GM21737 (cell line): Measurements from ENCODE around the gene SLC5A10.

Experiments used
- ATAC-seq: cut with Tn5 transposase; IDR thresholded peaks from one replicate; pipeline ENCODE4 v1.9.1; 2021; ENCODE audit warnings: mild to moderate bottlenecking, moderate library complexity; ENCODE audit not compliant: unreplicated experiment

Gene SLC5A10

DNA sequence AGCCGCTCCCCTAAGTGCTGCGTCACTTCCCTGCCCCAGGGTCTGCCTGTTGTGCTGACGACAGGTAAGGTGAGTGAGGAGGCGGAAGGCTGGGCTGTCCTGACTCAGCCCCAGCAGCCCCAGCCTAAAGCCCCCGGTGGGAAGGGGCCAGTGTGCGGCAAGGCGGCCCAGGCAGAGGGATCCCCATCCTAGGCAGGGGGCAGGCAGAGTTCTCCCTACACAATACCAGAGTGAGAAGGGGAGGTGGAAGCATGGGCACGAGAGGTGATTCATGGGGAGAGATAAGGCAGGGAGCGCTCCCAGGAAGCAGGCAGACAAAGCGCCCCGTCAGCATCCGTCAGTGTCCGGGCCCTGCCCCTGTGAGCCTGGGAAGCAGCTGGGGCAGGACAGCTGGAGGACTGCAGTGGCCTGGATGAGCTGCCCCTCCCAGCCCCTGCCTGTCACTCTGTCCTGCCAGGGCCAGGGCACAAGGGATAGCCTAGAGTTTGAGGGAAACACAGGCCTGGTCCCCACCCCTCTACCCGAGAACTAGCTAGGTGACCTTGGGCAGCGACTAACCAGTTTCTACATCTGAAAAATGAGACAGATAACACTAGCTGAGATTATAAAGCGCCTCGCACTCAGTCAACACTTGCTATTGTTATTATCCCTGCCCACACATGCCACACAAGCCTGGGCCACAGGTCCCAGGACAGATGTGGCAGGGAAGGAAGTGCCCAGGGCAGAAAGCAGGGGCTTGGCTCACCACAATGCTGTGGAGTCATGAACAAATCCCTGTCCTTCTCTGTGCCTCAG is 48.8 kb downstream of the SLC5A10 start:
- no peak for ATAC-seq

DNA sequence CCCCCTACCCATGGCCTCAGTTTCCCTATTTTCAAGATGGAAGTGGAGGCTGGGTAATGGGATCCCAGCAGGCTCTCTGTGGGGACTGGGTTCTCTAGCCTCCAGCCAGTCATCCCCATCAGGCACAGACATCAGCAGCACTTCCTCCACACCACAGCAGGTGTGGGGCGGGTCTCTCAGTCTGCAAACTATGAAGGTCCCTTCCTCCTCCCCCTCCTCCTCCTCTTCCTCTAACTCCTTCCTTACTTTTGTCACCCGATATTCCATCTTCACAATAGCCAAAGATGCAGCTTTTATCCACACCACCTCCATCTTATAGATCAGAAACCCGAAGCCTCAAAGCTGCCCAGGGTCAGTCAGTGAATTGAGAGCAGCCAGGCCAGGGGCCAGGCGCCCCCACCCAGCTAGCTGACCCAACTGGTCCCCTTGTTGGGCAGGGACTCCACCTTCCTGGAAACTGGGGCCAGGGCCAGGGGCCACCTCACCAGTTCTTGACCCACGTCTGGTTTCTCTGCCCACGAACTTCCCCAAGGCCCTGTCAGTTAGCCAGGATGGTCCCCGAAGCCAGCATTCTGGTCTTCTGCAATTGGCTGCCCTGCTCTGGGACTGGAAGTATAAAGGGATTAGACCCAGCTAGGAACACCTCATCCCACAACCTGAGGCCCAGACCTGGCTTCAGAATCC is 50.1 kb downstream of the SLC5A10 start:
- no peak for ATAC-seq

DNA sequence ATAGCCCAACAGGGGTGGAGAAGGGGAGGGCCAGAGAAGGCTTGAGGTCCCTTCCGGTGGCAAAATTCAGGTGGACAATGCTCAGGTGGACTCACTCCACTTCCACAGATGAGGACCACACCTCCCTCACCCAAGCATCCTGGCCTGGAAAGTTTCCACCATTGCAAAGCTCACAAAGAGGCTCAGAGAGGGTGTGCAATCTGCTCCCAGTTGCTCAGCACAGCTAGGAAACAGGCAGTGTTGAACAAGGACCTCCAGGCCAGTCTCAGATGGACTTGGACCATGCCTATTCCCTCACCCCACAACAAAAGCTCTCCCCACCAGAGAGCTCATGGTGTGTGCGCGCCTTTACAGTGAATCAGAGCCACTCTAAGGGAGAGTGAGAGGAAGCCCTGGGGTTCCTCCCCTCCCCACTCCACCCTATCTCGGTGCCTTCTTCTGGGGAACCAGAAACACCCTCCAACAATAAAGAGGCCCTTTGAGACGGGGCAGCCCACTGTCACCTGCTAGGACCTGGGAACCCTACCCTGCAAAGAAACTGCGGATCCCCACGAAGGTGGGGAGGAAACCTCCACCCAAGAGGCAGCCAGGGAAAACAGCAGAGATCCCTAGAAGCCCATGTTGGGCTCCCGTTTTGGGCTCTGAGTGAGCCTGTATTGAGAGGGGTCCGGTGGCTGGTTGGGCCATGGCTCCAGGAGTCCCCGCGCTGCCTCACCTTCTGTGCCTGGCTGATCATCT is 51.0 kb downstream of the SLC5A10 start:
- ATAC-seq = no peak

DNA sequence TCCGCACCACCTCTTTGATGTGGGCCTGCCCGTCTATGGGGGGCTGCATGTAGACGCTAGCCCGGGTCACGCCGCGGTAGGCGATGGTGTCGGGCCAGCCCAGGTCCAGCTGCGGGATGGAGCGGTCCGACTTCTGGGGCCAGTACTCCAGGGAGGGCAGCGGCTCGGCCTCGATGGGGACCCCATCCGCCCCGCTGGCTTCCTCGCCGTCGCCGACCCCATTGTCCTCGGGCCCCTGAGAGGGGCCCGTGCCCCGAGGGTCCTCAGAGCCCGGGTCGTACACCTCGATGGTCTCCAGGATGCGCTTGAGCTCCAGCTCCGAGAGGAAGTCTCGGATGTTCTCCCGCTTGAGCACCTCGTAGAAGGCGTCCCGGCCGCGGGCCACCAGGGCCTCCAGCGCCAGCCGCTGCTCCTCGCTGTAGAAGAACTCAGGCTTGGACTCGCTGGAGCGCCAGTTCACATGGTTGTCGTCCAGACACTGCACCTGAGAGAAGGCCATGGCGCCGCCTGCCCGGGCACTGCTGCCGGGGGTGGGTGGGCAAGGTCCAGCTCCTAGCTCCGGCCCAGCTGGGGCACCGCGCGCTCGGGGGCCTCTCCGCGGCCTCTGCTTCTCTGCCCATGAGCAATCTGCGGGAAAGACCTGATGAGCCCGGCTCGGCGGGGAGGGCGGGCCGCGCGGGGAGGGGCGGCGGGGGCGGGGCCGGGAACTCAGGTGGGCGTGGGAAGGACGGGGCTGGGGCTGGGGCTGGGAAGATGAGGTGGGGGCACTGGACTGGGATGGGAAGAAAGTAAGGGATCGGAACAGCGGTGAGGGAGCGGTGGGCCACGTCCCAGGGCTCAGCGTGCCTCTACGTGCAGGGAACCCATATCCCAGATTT is 51.8 kb downstream of the SLC5A10 start:
- peak; percentile 23 for ATAC-seq

DNA sequence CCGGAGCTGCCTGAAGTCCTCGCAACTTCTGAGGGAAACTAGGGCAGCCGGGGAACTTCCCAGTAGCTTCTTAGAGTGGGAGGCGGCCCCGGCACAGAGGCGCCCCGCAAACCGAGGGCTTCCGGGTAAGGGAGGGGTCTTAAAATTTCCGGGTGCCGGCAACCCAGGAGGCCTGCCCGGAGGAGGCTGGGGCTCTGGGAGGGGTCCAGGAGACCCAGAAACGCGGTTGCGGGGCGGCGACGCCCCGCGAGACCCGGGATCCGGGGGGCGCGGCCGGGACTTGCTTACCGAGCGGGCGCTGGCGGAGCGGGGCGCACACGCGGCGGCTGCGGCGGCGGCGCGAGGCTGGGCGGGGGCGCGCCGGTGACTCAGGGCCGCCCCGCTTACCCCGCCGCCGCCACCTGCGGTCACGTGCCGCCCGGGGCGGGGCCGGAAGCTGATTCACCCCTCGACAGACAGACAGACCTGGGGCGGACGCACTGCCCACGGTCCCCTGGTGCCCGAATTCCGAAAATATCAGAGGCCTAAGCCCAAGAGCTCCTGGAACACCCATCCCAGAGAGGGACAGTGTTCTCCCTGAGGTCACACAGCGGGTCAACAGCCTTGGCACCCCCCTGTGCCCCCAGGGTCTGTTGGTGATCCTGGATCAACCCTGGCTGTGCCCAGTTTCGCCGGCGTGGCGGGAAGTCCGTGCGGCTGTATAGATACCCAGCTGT is 52.6 kb downstream of the SLC5A10 start, which contains the start of gene FAM83G:
FAM83G (minus strand) TSS at position 344 of the 716 bp plus-strand sequence. CDS start 723 bp downstream, outside the sequence.
- ATAC-seq = peak; percentile 76

DNA sequence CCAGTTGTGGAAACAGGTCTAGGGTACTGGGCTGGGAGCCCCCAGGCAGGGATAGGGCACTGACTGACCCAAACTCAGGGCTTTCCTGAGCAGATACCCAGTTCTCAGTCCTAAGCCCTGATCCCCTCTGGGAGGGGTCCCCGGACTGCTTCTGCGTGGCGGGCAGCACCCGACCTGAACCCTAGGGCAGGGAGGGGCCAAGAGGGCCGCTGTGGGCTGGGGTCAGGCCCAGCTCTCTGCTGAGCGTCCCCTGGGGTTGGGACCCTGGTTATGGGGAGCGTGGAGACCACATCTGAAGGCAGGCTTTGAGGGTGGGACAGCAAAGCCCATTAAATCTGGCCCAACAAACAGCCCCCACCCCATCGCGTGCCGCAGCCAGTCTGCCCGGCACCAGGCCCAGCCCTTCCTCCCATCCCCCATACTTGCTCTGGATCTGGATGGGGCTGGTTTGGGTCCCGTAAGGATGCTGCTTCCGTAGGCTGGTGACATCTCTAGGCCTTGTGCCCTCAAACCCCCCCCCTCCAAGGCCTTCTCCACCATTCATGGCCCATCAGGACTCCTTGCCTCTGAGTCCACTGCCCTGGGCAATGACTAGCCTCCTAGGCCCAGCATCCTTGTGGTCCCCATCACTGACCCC is 53.3 kb downstream of the SLC5A10 start:
- ATAC-seq = no peak

DNA sequence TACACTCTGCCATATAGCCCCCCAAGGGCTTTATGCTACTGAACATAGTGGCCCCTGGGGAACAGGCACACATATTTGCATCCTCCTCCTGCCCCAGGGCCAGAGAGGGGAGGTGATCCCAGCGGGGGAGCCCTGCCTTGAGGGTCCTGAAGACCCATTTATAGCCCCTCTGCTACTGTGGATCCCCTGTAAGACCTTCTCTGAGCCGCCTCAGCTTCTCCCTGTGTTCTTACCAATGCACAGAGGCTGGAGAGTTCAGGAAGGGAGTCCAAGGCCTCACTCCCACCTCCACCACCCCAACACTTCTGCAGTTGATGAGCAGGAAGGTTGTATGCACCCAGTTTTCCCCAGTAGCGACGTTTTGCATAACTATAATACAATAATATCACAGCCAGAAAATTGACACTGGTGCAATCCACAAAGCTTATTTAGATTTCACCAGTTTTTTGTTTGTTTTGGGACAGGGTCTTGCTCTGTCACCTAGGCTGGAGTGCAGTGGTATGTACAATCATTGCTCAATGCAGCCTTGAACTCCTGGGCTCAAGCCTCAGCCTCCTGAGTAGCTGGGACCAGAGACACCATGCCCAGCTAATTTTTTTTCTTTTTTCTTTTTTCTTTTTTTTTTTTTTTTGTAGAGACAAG is 53.9 kb downstream of the SLC5A10 start:
- no peak for ATAC-seq

DNA sequence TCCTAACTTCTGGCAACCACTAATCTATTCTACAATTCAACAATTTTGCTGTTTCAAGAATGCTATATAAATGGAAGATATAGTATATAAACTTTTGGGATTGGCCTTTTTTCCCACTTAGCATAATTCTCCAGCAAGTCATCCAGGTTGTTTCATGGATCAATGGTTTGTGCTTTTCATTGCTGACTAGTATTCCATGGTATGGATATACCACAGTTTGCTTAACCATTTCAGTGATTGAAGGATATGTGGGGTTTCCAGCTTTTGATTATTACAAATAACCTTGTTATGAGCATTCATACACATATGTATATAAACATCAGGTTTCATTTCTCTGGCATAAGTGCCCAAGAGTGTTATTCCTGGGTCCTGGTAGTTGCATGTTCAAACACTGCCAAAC is 54.7 kb downstream of the SLC5A10 start:
- no peak for ATAC-seq

DNA sequence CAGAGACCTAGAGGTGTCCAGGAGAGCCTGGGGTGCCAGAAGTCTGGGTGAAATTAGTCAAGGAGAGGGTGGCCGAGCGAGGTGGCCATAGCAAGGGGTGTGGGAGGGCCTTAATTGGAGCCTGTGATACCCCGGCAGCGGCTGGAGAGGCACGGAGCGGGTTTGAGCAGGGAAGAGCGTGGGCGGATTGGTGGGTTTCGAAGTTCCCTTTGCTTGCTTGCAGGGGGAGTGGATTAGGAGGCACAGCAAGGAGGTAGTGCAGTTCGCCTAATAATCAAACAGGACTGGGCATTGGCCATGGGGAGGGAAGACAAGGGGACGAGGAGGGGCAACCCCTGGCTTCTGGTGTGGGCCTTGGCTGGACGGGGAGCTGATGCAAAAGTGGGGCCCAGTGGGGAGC is 58.0 kb downstream of the SLC5A10 start:
- no peak for ATAC-seq

DNA sequence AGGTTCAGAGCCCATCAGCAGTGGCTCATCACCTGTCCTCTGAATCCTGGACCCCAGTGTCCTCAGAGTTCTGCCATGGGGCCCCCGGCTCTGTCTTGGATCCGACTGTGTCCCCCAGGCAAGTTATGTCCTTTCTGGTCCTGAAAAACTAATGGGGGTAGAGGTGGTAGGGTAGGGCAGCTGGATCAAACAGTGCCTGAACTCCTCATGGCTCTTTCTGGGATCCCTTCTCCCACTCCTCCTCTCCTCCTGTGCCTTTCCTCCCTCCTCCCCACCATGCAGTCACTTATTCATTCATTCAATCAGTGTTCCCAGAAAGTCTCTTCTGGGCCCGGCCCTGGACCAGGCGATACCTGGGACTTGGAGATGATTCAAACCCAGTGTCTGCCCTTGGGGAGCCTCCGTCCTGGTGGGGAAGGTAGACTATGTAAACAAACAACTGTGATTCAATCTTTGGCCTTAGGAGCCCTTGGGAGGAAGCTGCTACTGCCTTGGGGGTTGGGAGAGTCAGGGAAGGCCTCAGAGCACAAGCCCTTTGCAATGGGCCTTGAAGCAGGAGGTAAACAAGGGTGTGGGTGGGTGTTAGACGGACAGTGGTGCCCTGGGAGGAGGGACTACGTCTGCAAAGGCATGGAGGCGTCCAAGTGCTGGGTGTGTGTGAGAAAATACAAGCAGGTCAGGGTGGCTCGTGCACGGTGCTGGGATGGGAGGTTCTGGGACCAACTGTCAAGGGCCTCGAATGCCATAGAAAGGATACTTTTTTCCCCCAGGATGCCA is 59.0 kb downstream of the SLC5A10 start:
- ATAC-seq = no peak

DNA sequence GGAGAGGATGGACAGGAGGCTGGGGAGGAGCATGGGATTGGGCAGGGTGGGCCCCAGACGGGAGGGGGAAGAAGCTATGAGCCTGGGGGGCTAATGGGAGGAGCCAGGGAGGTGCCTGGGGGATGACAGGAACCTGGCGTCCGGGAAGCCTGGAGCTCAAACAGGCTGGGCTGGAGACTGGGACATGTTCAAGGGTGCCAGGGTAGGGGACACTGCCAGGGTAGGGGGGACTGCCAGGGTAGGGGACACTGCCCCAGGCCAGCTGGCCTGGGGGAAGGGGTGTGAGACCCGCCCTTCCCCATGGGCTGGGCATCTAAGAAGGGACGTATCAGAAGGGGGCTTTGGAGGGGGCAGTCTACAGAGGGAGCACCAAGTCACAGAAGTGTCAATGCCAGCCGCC is 59.6 kb downstream of the SLC5A10 start:
- ATAC-seq = no peak

DNA sequence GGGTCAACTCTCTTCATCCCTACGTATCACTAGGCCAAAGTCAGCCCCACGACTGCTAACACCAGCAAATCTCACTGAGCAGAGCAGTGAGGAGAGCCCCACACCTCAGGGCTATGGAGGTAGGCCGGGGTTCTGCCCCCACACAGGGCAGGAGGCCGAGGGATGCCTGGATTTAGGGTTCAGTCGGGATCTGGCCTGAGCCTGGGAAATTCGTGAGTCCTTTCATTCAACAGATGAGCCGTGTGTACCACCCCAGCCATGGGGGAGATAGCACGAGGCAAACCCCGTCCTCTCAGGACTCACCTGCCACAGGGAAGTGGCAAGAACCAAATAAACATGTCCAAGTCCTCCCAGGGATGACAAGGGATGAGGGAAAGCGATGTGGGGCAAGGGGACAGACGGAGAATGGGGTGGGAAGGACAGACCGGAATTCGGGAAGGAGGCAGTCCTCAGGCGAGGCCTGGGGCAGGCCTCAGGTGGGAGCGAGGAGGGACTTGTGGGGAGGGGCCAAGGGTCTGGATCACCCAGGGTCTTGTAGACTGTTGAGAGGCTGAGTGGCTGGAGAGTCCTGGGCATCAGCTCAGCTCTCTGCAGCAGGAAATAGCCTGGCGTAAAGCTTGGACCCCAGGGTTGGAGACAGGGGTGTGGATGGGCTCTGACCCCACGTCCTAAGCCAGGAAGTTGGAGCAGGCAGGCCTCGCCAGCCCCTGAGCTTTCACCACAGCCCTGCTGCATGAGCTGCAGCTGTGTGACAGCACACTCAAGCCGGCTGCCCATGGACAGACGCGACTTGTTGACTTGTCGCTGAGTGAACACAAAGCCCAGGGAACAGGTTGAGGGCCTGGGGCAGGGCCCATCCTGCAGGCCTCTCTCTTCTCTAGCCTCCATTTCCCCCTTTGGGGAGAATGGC is 60.5 kb downstream of the SLC5A10 start:
- no peak for ATAC-seq

DNA sequence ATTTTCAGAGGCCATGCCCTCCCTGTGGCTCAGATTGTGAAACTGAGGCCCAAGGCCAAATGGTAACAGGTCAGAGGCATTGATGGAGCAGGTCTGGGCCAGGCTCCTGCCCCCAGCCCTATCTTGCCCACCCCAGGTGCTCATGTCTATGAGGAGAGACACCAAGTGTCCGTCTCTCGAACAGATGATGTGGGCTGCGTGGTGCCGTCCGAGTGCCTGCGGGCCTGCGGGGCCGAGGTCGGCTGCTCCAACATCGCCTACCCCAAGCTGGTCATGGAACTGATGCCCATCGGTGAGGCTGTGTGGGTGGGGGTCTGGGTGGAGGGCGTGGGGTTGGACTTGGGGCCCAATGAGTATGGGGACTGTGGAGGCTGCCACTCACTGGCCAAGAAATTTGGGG is 61.3 kb downstream of the SLC5A10 start:
- ATAC-seq = no peak

DNA sequence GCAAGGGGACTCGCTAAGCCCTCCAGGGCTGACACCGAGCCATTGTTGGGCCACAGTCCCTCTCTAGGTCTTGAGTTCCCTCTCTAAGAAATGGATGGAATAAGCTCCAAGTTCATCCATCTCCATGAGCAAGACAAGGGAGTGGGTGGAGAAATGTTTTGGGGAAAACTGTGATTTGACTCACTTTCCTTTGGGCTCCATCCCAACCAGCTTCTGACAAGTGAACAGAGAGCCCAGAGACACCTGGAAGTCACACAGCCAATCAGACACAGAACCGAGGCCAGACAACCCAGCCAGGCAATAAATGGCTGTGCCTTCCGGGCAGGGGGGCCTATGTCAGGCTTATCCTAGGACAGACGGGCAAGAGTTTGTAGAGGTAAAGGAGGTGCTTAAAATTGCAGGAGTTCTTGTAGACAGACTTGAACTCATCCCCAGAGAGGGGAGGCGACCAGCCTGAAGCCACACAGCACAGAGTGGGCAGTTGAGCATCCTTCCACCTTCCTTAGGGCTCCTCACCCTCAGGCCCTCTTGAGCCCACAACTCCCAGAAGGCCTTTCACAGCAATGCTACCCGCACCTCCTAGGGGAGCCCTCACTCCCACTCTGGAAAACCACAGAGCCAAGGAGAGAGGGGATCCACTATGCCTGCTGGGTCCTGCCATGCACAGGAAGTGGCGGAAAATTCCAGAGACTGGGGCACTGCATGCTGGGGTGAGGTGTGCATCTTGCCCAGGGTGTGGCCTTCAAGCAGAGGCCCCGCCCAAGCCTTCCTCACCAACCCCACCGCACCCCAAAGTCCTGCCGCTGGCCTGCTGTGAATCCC is 62.1 kb downstream of the SLC5A10 start:
- ATAC-seq = no peak

DNA sequence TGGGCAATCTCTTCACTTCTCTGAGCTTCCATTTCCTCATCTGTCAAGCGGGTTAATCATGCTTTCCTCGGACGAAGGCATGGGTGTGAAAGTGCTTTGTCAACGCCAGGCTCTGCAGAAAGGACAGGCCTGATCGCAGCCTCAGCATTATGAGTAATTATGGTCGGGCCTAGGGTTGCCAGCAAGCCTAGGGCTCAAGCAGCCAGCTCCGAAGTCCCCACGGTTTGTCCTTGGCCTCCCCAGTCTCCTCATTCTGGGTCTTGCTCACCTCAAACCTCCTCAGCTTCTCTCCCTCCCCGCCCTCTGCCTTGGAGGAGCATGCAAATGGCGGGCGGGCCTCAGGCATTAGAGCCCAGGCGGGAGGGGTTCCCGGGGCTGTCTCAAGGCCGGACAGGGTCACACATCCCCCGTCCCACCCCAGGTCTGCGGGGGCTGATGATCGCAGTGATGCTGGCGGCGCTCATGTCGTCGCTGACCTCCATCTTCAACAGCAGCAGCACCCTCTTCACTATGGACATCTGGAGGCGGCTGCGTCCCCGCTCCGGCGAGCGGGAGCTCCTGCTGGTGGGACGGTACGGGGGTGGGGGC is 62.8 kb downstream of the SLC5A10 start:
- no peak for ATAC-seq

DNA sequence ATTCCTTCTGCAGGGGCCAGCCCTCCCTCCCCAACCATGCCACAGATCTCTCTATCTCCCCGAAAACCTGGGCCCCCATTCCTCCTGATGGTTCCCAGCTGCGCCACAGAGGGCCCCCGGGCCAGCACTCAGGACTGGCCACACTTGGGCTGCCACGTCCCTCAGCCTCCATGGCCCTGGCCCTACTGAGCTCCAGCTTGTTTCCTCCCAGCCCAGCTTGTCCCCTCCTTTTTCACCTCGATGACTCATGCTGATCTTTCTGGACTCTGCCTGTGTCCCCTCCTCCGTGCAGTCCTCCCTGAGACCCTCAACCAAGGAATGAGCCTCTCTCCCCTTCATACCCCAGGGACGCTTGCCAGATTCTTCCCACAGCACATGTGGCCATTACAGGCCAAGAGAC is 63.5 kb downstream of the SLC5A10 start:
- no peak for ATAC-seq
